DND-41 (cell line): ENCODE results near the gene RALGAPA2.

Experiments
- ATAC-seq: fragments of 200-7000 bp; cut with Tn5 transposase; 3 replicates; pipeline ENCODE4 v1.9.1; 2021; ENCODE audit warnings: low read depth; ENCODE audit not compliant: insufficient read depth
- DNase-seq: peaks from one replicate; pipeline ENCODE4 v3.0.0-alpha.2; 2020
- H2AFZ ChIP-seq: 2 replicates; pipeline ENCODE4 v1.6.0; 2012; ENCODE audit warnings: low read depth, low read length
- H3K27ac ChIP-seq: 2 replicates; pipeline ENCODE4 v1.5.1; 2012; ENCODE audit warnings: low read length, inconsistent platforms
- H3K27me3 ChIP-seq: fragments of 200-600 bp; sonication (generic); 2 replicates; pipeline ENCODE4 v1.6.0; 2012; ENCODE audit warnings: low read length, mild to moderate bottlenecking, inconsistent platforms; ENCODE audit not compliant: insufficient read depth, poor library complexity
- H3K36me3 ChIP-seq: 2 replicates; pipeline ENCODE4 v1.5.1; 2012; ENCODE audit warnings: low read length, inconsistent platforms; ENCODE audit not compliant: insufficient read depth
- H3K4me1 ChIP-seq: 2 replicates; pipeline ENCODE4 v1.5.1; 2012; ENCODE audit warnings: mild to moderate bottlenecking, low read length; ENCODE audit not compliant: insufficient read depth
- H3K4me2 ChIP-seq: 2 replicates; pipeline ENCODE4 v1.6.0; 2012; ENCODE audit warnings: mild to moderate bottlenecking, moderate library complexity, low read length, inconsistent platforms; ENCODE audit not compliant: insufficient read depth
- H3K4me3 ChIP-seq, 2 experiments: fragments of 200-600 bp in 1 of 2; shearing (Covaris generic) in 1 of 2; 2 replicates each; pipeline ENCODE4 v1.5.1; 2012 to 2016; ENCODE audit warnings: inconsistent platforms in 2 of 2, low read length in 2 of 2, mild to moderate bottlenecking in 2 of 2, low read depth in 1 of 2, moderate library complexity in 1 of 2
- H3K79me2 ChIP-seq: 2 replicates; pipeline ENCODE4 v1.6.0; 2012; ENCODE audit warnings: low read length, inconsistent platforms; ENCODE audit not compliant: insufficient read depth
- H3K9ac ChIP-seq: 2 replicates; pipeline ENCODE4 v1.6.0; 2012; ENCODE audit warnings: low read depth, mild to moderate bottlenecking, inconsistent platforms, low read length, moderate library complexity
- H3K9me3 ChIP-seq: 2 replicates; pipeline ENCODE4 v1.5.1; 2012; ENCODE audit warnings: low read length, moderate library complexity, mild to moderate bottlenecking, inconsistent platforms; ENCODE audit not compliant: insufficient read depth, severe bottlenecking
- H4K20me1 ChIP-seq: 2 replicates; pipeline ENCODE4 v1.6.0; 2012; ENCODE audit warnings: low read length; ENCODE audit not compliant: insufficient read depth
- EZH2 ChIP-seq: IDR thresholded peaks from 3 replicates; pipeline ENCODE4 v1.6.1; 2012; ENCODE audit warnings: borderline replicate concordance, low read depth, mild to moderate bottlenecking, moderate library complexity, low read length, inconsistent platforms; ENCODE audit not compliant: severe bottlenecking
- TF ChIP-seq, protein P1 (sequence below): IDR thresholded peaks from 2 replicates; pipeline ENCODE4 v1.5.1; 2012; ENCODE audit warnings: borderline replicate concordance, low read length, moderate library complexity, mild to moderate bottlenecking; ENCODE audit not compliant: poor library complexity, severe bottlenecking; ENCODE audit errors: extremely low read depth

RALGAPA2 gene

DNA sequence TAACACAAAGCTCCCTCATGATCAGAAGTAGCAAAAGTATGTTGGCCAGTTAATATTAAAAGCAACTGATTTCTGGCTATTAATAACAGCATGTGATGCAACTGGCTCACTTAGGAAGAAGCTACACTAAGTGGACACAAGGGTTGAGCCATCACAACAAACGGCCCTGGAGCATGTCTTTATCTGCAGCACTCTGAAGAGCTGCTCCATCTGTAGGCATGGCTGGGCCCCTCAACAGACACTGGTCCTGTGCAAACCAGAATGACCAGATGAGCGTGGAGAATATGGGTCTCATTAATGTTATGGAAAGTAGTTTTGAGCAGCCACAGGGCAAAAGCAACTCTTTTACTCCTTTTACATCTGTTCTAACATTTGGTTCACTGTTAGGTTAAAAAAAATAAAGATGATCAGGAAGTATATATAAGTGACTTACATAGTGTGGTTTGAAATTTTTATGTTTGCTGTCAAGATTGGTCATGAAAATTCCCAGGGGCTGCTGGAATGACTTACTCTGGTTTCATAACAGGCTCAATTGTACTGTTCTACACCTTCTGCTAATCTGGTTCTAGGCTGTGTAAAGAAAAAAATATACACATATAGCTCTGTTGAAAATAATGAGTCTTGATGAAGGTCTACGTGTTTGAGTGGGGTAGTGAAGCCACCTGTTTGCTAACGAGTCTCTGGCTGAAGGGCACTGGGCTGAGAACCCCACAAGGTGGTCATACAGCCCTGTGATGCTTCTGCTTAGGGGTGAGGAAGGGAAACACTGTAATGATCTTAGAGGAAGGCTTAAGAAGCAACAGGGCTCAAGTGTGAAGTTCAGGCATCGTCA lies 286.4 kb downstream of the RALGAPA2 start:
- DNase-seq: no peak
- Histone ChIP-seq H2AFZ (no peak overlapping the region), H3K4me3 (no peak overlapping the region), H3K79me2 (no peaks in the 10 kb centered on the region), H3K9ac (no peak overlapping the region), H3K36me3 (no peaks in the 10 kb centered on the region), H3K4me2 (no peak overlapping the region), H3K4me1 (no peaks in the 10 kb centered on the region), H4K20me1 (no peaks in the 10 kb centered on the region), H3K27me3 (no peaks in the 10 kb centered on the region), H3K9me3 (no peaks in the 10 kb centered on the region), H3K27ac (no peak overlapping the region)
- no peak for TF ChIP-seq EZH2
- TF ChIP-seq, protein P1, sequence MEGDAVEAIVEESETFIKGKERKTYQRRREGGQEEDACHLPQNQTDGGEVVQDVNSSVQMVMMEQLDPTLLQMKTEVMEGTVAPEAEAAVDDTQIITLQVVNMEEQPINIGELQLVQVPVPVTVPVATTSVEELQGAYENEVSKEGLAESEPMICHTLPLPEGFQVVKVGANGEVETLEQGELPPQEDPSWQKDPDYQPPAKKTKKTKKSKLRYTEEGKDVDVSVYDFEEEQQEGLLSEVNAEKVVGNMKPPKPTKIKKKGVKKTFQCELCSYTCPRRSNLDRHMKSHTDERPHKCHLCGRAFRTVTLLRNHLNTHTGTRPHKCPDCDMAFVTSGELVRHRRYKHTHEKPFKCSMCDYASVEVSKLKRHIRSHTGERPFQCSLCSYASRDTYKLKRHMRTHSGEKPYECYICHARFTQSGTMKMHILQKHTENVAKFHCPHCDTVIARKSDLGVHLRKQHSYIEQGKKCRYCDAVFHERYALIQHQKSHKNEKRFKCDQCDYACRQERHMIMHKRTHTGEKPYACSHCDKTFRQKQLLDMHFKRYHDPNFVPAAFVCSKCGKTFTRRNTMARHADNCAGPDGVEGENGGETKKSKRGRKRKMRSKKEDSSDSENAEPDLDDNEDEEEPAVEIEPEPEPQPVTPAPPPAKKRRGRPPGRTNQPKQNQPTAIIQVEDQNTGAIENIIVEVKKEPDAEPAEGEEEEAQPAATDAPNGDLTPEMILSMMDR: no peak
- ATAC-seq: no peak

DNA sequence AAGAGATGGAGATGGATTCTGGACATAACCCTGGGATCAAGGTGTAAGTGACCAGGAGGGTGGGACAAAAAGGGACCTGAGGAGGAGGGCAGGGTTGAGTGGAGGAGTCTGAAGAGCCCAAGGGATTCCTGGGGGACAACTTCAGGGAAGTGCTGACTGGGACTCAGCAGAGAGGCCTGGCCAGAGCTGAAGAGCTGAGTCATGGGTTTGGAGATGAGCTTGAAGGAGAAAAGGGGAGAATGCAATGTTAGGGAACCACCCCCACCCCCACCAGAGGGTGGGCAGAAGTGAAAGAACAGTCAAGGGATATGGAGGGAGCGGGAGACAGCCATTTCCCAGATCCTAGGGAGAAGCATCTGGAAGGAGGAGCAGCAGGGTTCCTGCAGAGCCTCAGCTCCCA lies 289.3 kb downstream of the RALGAPA2 start:
- H3K4me2 ChIP-seq: no peak overlapping the region
- no peak for ATAC-seq
- no peaks in the 10 kb centered on the region for H3K27me3 ChIP-seq
- H4K20me1 ChIP-seq: no peaks in the 10 kb centered on the region
- TF ChIP-seq EZH2: no peak
- TF ChIP-seq, protein P1: no peak
- H3K4me3 ChIP-seq: no peak overlapping the region
- no peaks in the 10 kb centered on the region for H3K9me3 ChIP-seq
- DNase-seq: no peak
- no peaks in the 10 kb centered on the region; the same call in 1 of the 2 replicates for H3K36me3 ChIP-seq
- H3K79me2 ChIP-seq: no peaks in the 10 kb centered on the region
- H3K27ac ChIP-seq: no peak overlapping the region
- no peaks in the 10 kb centered on the region for H3K4me1 ChIP-seq
- no peak overlapping the region for H2AFZ ChIP-seq
- H3K9ac ChIP-seq: no peak overlapping the region

DNA sequence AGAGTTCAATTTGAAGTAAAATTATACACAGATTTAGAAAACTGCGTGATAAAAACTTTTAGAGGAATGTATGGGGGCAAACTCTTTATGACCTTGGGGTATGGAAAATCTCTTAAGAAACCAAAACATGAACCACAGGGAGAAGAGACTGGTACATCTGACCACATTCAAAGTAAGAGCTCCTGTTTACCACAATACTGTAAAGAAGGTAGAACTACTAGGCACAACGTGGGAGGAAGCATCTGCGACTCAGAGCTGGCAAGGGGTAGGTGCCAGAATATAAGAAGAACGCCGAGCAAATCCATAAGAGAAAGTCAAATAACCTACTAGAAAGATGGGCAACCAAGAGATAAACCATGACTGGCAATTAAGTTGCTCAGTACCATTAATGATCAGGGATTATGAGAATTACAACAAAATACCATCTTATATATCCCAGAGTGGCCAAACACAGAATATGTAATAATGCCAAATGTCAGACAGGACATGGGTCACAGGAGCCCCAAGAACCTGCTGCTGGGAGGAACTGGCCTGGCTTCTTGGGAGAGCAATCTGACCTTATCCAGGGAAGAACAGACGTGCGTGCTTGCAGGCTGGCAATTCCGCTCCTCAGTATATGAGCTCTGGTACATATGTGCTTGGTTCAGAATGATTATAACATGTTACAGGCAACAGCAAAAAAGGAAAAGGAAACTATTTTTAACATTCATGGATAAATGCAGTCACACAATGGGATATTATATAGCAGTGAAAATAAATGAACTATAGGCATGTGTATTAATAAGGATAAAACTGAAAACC lies 294.4 kb downstream of the RALGAPA2 start:
- ATAC-seq (peak; percentile 68), DNase-seq (peak; percentile 14)
- no peak overlapping the region for H3K4me3 ChIP-seq
- no peaks in the 10 kb centered on the region for H3K4me1 ChIP-seq
- no peak overlapping the region for H3K9ac ChIP-seq
- H3K27ac ChIP-seq: no peak overlapping the region
- H2AFZ ChIP-seq: no peak overlapping the region
- H3K79me2 ChIP-seq: no peaks in the 10 kb centered on the region
- H3K4me2 ChIP-seq: no peak overlapping the region
- no peaks in the 10 kb centered on the region; the same call in 1 of the 2 replicates for H3K36me3 ChIP-seq
- H4K20me1 ChIP-seq: no peaks in the 10 kb centered on the region
- TF ChIP-seq, protein P1: no peak
- no peak for TF ChIP-seq EZH2
- H3K9me3 ChIP-seq: no peaks in the 10 kb centered on the region
- H3K27me3 ChIP-seq: no peaks in the 10 kb centered on the region
